ENCODE data around the gene INTS13.
A peak's percentile ranks its signal among the peaks of the same experiment; 100 is the strongest.
"Not testable (repeated sequence)": the region's sequence is repeated elsewhere in the genome, so short reads cannot be mapped to it uniquely, and the experiment has no call there.

INTS13 gene

GRCh38 chr12:26868447-26869103 is 69.2 kb downstream of the INTS13 start:
- DNase-seq = peak; percentile 76 to 77

GRCh38 chr12:26867080-26867479 is 70.7 kb downstream of the INTS13 start:
- no peak for DNase-seq

- DNase-seq = peak in 1 of 2 experiments; percentile 7
Measured at GRCh38 chr12:26863515-26863914, 74.3 kb downstream of the INTS13 start.

- not testable (repeated sequence) for DNase-seq
Measured at GRCh38 chr12:26862787-26863186, 75.0 kb downstream of the INTS13 start.

GRCh38 chr12:26861690-26862089 is 76.1 kb downstream of the INTS13 start:
- no peak for DNase-seq

GRCh38 chr12:26857465-26858176 is 80.2 kb downstream of the INTS13 start:
- DNase-seq = no peak

- DNase-seq = no peak
Measured at GRCh38 chr12:26855337-26855736, 82.4 kb downstream of the INTS13 start.

Measured in NCI-H526 (cell line).